Colonic mucosa (tissue), 4 donors: ENCODE measurements around the gene TRPV2. TPM values are rescaled to one million over a fixed set of nuclear protein-coding genes. Genes with fewer than 3 reads are reported as not detected.

Experiments
- DNase-seq: peaks from one replicate; pipeline ENCODE4 v3.0.0-alpha.2; 2020
- H3K27ac ChIP-seq: fragments of 200-600 bp; one replicate; pipeline ENCODE4 v1.8.0; 2021
- H3K27me3 ChIP-seq: fragments of 200-600 bp; one replicate; pipeline ENCODE4 v1.8.0; 2021
- H3K36me3 ChIP-seq: fragments of 200-600 bp; one replicate; pipeline ENCODE4 v1.8.0; 2021
- H3K4me1 ChIP-seq: fragments of 200-600 bp; one replicate; pipeline ENCODE4 v1.8.0; 2021; ENCODE audit warnings: mild to moderate bottlenecking
- H3K4me3 ChIP-seq: fragments of 200-600 bp; one replicate; pipeline ENCODE4 v1.8.0; 2021
- H3K9ac ChIP-seq, 2 donors: one replicate each; pipeline ENCODE4 v1.7.0; 2013; ENCODE audit warnings: control low read depth in 2 of 2, low read depth in 2 of 2, low read length in 2 of 2
- H3K9me3 ChIP-seq: fragments of 200-600 bp; one replicate; pipeline ENCODE4 v1.8.0; 2021
- CTCF ChIP-seq: fragments of 200-600 bp; IDR thresholded peaks from one replicate; pipeline ENCODE4 v1.8.0; 2022; ENCODE audit warnings: antibody characterized with exemption, mild to moderate bottlenecking
- intact Hi-C: fragments of 100-400 bp; cut with DNase I; formaldehyde crosslinking; loops from one replicate; pipeline ENCODE4 v1.14.1; 2022
- total RNA-seq, 2 donors: library from RNA; stranded (reverse); fragmentation: NEBNext Ultra II Directional in 1 of 2; extraction: Animal tissue kit (Norgen Biotek cat#: 25700) in 1 of 2; gene quantifications; one replicate each; pipeline ENCODE4 v1.2.1, GENCODE V29; 2021
- donor health status: healthy.
- donor health status: DM: no; HTN: no; CAD: no.
- donor health status: DM: no; HTN: no; CAD: no.

TRPV2 gene
- total RNA-seq, 2 donors from 2014 or later: 5.4 to 7.4 TPM

- Histone ChIP-seq H3K4me1 (peaks cover 4% of the 10 kb centered on the region), H3K27me3 (peaks cover 8% of the 10 kb centered on the region), H3K9ac (peak overlapping the region; percentile 56 to 63), H3K27ac (no peak overlapping the region), H3K9me3 (no peaks in the 10 kb centered on the region), H3K4me3 (peak overlapping the region; percentile 35), H3K36me3 (no peaks in the 10 kb centered on the region)
- no peak for TF ChIP-seq CTCF
- intact Hi-C loops: no loop called here
- no peak for DNase-seq
These were observed 8.4 kb upstream of the TRPV2 start for GRCh38 chr17:16406742-16407674.

- no peak for TF ChIP-seq CTCF
- Histone ChIP-seq H3K27ac (peak overlapping the region; percentile 13), H3K27me3 (peaks cover 8% of the 10 kb centered on the region), H3K36me3 (no peaks in the 10 kb centered on the region), H3K4me3 (no peak overlapping the region), H3K4me1 (peaks cover 4% of the 10 kb centered on the region), H3K9me3 (no peaks in the 10 kb centered on the region), H3K9ac (no peak overlapping the region)
- peak; percentile 70 for DNase-seq
- intact Hi-C loops: no loop called here
These were observed 7.3 kb upstream of the TRPV2 start for GRCh38 chr17:16407911-16408588.

GRCh38 chr17:16417399-16417798 is 2.0 kb downstream of the TRPV2 start:
- no peak overlapping the region for H3K4me3 ChIP-seq
- H3K9me3 ChIP-seq: no peaks in the 10 kb centered on the region
- peak overlapping the region in 1 of 2 donors; percentile 4 for H3K9ac ChIP-seq
- H3K27me3 ChIP-seq: no peaks in the 10 kb centered on the region
- no peaks in the 10 kb centered on the region for H3K36me3 ChIP-seq
- intact Hi-C loops: loop anchor here (10.0 kb wide), 1 partner anchor 53 kb away; no protein-coding TSS in a partner anchor
- peaks cover 5% of the 10 kb centered on the region for H3K4me1 ChIP-seq
- no peak for TF ChIP-seq CTCF
- no peak for DNase-seq
- no peak overlapping the region for H3K27ac ChIP-seq

GRCh38 chr17:16417896-16418684 is 2.7 kb downstream of the TRPV2 start:
- H3K4me3 ChIP-seq: no peak overlapping the region
- H3K9ac ChIP-seq: peak overlapping the region; percentile 1 to 4
- H3K27me3 ChIP-seq: no peaks in the 10 kb centered on the region
- H3K27ac ChIP-seq: peak overlapping the region; percentile 56
- H3K4me1 ChIP-seq: peaks cover 5% of the 10 kb centered on the region
- no peaks in the 10 kb centered on the region for H3K9me3 ChIP-seq
- no peak for TF ChIP-seq CTCF
- H3K36me3 ChIP-seq: no peaks in the 10 kb centered on the region
- intact Hi-C loops: loop anchor here (10.0 kb wide), 1 partner anchor 53 kb away; no protein-coding TSS in a partner anchor
- DNase-seq: no peak

GRCh38 chr17:16418685-16419068 is 3.3 kb downstream of the TRPV2 start:
- TF ChIP-seq CTCF: no peak
- no peak overlapping the region for H3K4me3 ChIP-seq
- H3K9me3 ChIP-seq: no peaks in the 10 kb centered on the region
- H3K27ac ChIP-seq: peak overlapping the region; percentile 56
- peaks cover 5% of the 10 kb centered on the region for H3K4me1 ChIP-seq
- peak overlapping the region in 1 of 2 donors; percentile 12 for H3K9ac ChIP-seq
- no peak for DNase-seq
- intact Hi-C loops: loop anchor here (10.0 kb wide), 1 partner anchor 54 kb away; no protein-coding TSS in a partner anchor
- H3K27me3 ChIP-seq: no peaks in the 10 kb centered on the region
- H3K36me3 ChIP-seq: no peaks in the 10 kb centered on the region
